Mucosa of descending colon (tissue), 3 donors: ENCODE results near the gene RBM38. TPM values are rescaled to one million over a fixed set of nuclear protein-coding genes. Genes with fewer than 3 reads are reported as not detected.
A peak's percentile ranks its signal among the peaks of the same experiment; 100 is the strongest.

Source experiments
- ATAC-seq: fragments of 200-7000 bp; cut with Tn5 transposase; one replicate; pipeline ENCODE4 v1.9.1; 2020; ENCODE audit warnings: mild to moderate bottlenecking, moderate library complexity
- DNase-seq, 3 donors: peaks; one replicate each; pipeline ENCODE4 v3.0.0-alpha.2; 2020
- H3K36me3 ChIP-seq: fragments of 200-600 bp; one replicate; pipeline ENCODE4 v1.8.0; 2021; ENCODE audit warnings: low read depth, mild to moderate bottlenecking
- H3K4me1 ChIP-seq: fragments of 200-600 bp; one replicate; pipeline ENCODE4 v1.8.0; 2021; ENCODE audit warnings: low read depth, mild to moderate bottlenecking
- H3K4me3 ChIP-seq: fragments of 200-600 bp; one replicate; pipeline ENCODE4 v1.8.0; 2021; ENCODE audit warnings: mild to moderate bottlenecking
- H3K9me3 ChIP-seq: fragments of 200-600 bp; one replicate; pipeline ENCODE4 v1.8.0; 2021; ENCODE audit warnings: mild to moderate bottlenecking
- CTCF ChIP-seq: fragments of 200-600 bp; IDR thresholded peaks from one replicate; pipeline ENCODE4 v1.8.0; 2022; ENCODE audit warnings: antibody characterized with exemption, mild to moderate bottlenecking
- intact Hi-C, 2 donors: fragments of 100-400 bp; cut with DNase I in 1 of 2; cut with micrococcal nuclease in 1 of 2; formaldehyde crosslinking; loops; one replicate each; pipeline versions ENCODE4 v1.11.0 to v1.11.1; 2022; cut with DNase I, micrococcal nuclease
- total RNA-seq, 3 donors: library from RNA; stranded (reverse); fragmentation: NEBNext Ultra II Directional in 2 of 3; extraction: Animal tissue kit (Norgen Biotek cat#: 25700) in 2 of 3; gene quantifications; one replicate each; pipeline versions ENCODE4 v1.2.1 to v1.2.4, GENCODE V29; 2021 to 2023
- donor health status: DM: no; HTN: no; CAD: no; lungs with moderate emphysema.
- donor health status: DM: no; HTN: no; CAD: no.
- donor health status: DM: no; HTN: yes; CAD: no.

Gene RBM38
- total RNA-seq, 3 donors from 2014 or later = 29.5 to 85.5 (median 36.8) TPM

- no peaks in the 10 kb centered on the region for H3K9me3 ChIP-seq
- H3K4me1 ChIP-seq = no peaks in the 10 kb centered on the region
- no peak for TF ChIP-seq CTCF
- DNase-seq (peak in 1 of 3 donors; percentile 55), ATAC-seq (peak; percentile 17)
- H3K36me3 ChIP-seq = no peaks in the 10 kb centered on the region
- no peak overlapping the region for H3K4me3 ChIP-seq
- intact Hi-C loops = no loop called here
These were observed 34.2 kb downstream of the RBM38 start for GRCh38 chr20:57425150-57426013.

GRCh38 chr20:57426271-57426689, 35.1 kb downstream of the RBM38 start:
- intact Hi-C loops = no loop called here
- Histone ChIP-seq H3K4me3 (no peak overlapping the region), H3K36me3 (no peaks in the 10 kb centered on the region), H3K9me3 (no peaks in the 10 kb centered on the region), H3K4me1 (no peaks in the 10 kb centered on the region)
- peak in 1 of 3 donors; percentile 31 for DNase-seq
- no peak for ATAC-seq
- TF ChIP-seq CTCF = no peak

DNA sequence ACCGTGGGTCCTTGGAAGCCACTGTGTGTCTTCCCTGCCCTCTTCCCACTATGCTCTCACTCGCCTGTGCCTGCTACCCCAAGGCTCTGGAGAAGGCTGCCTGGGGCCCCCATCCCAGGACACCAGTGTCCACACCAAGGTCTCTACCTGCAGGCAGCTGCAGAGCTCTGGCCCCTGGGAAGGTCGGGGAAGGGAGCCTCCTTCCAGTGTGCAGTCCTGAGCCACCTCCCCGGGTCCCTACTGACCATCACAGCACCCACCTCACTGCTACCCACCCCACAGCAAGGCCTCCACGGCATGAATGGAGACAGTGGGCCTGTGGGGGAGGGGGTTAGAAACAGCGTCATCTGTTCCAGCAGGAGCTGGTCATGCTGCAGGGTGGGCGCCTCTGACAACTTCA, 35.6 kb downstream of the RBM38 start:
- DNase-seq = peak in 1 of 3 donors; percentile 32
- intact Hi-C loops = no loop called here
- Histone ChIP-seq H3K9me3 (no peaks in the 10 kb centered on the region), H3K36me3 (no peaks in the 10 kb centered on the region), H3K4me3 (no peak overlapping the region), H3K4me1 (no peaks in the 10 kb centered on the region)
- no peak for TF ChIP-seq CTCF
- no peak for ATAC-seq

GRCh38 chr20:57428324-57429158, 37.3 kb downstream of the RBM38 start:
- no peak for ATAC-seq

DNA sequence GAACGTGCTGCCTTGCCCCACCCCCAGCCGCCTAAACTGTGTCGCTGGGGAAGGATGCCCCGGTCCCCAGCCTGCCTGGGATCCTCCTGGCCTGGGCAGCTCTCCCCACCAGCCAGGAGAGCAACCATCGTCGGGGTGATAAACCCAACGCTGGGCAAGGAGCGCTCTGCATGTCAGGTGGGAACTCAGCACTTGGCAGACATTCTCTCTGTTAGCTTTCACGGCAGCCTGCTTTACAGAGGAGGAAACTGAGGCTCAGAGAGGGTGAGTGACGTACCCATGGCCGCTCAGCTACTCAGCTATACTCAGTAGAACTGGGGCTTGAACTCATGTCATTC, 37.9 kb downstream of the RBM38 start:
- no peaks in the 10 kb centered on the region for H3K36me3 ChIP-seq
- peaks cover 13% of the 10 kb centered on the region for H3K4me1 ChIP-seq
- TF ChIP-seq CTCF = no peak
- intact Hi-C loops = no loop called here
- H3K4me3 ChIP-seq = no peak overlapping the region
- H3K9me3 ChIP-seq = no peaks in the 10 kb centered on the region
- no peak for DNase-seq
- ATAC-seq = no peak

More at GRCh38 chr20:57428324-57429158, 37.3 kb downstream of the RBM38 start:
- peaks cover 12% of the 10 kb centered on the region for H3K4me1 ChIP-seq
- DNase-seq = peak in 2 of 3 donors; percentile 26 to 51
- H3K4me3 ChIP-seq = no peak overlapping the region
- no peaks in the 10 kb centered on the region for H3K36me3 ChIP-seq
- no peak for TF ChIP-seq CTCF
- intact Hi-C loops = no loop called here
- no peaks in the 10 kb centered on the region for H3K9me3 ChIP-seq
